Measurements from ENCODE around the gene C1QTNF6. TPM values are rescaled to one million over a fixed set of nuclear protein-coding genes. Genes with fewer than 3 reads are reported as not detected.
"Not testable (repeated sequence)": the region's sequence is repeated elsewhere in the genome, so short reads cannot be mapped to it uniquely, and the experiment has no call there.

The C1QTNF6 gene
- total RNA-seq, 1 donor from 2014 or later, result 6.1 TPM

- ATAC-seq, result no peak
Measured at GRCh38 chr22:37202001-37202555, 14.0 kb upstream of the C1QTNF6 start.

GRCh38 chr22:37201443-37201820 lies 13.4 kb upstream of the C1QTNF6 start:
- H3K36me3 ChIP-seq; H3K27ac ChIP-seq; H3K27me3 ChIP-seq; H3K9me3 ChIP-seq; intact Hi-C loops (cut with DNase I); H3K4me3 ChIP-seq; ATAC-seq: not testable (repeated sequence)
- DNase-seq, result peak; percentile 35
- H3K4me1 ChIP-seq, result peaks cover 26% of the 10 kb centered on the region

More at GRCh38 chr22:37202001-37202555, 14.0 kb upstream of the C1QTNF6 start:
- no peak for TF ChIP-seq CTCF (IDR thresholded peaks at IDR 0.05)
- no peaks in the 10 kb centered on the region for H3K36me3 ChIP-seq
- no peaks in the 10 kb centered on the region for H3K9me3 ChIP-seq
- H3K4me3 ChIP-seq, result no peak overlapping the region
- DNase-seq, result peak; percentile 37
- no peaks in the 10 kb centered on the region for H3K27me3 ChIP-seq
- intact Hi-C loops (cut with DNase I), result no loop called here
- peaks cover 19% of the 10 kb centered on the region for H3K4me1 ChIP-seq
- H3K27ac ChIP-seq, result no peak overlapping the region

GRCh38 chr22:37199760-37200108 lies 11.7 kb upstream of the C1QTNF6 start:
- no peak for DNase-seq
- H3K4me1 ChIP-seq, result peaks cover 32% of the 10 kb centered on the region
- H3K27me3 ChIP-seq, result no peaks in the 10 kb centered on the region
- H3K27ac ChIP-seq, result peak overlapping the region; percentile 7
- ATAC-seq, result no peak
- H3K4me3 ChIP-seq, result peak overlapping the region; percentile 72
- H3K9me3 ChIP-seq, result no peaks in the 10 kb centered on the region
- TF ChIP-seq CTCF (IDR thresholded peaks at IDR 0.05), result no peak
- no peaks in the 10 kb centered on the region for H3K36me3 ChIP-seq
- intact Hi-C loops (cut with DNase I), result loop anchor here (5.0 kb wide), 1 partner anchor 122 kb away; no protein-coding TSS in a partner anchor

- no peaks in the 10 kb centered on the region for H3K9me3 ChIP-seq
- no peaks in the 10 kb centered on the region for H3K27me3 ChIP-seq
- peak overlapping the region; percentile 72 for H3K4me3 ChIP-seq
- peak; percentile 96 for ATAC-seq
- peak; percentile 91 for TF ChIP-seq CTCF (IDR thresholded peaks at IDR 0.05)
- H3K27ac ChIP-seq, result peak overlapping the region; percentile 91
- DNase-seq, result peak; percentile 99
- no peaks in the 10 kb centered on the region for H3K36me3 ChIP-seq
- peaks cover 32% of the 10 kb centered on the region for H3K4me1 ChIP-seq
- intact Hi-C loops (cut with DNase I), result loop anchor here (5.0 kb wide), 1 partner anchor 122 kb away; no protein-coding TSS in a partner anchor
Measured at GRCh38 chr22:37199103-37199759, 11.2 kb upstream of the C1QTNF6 start.

GRCh38 chr22:37198258-37199102 lies 10.4 kb upstream of the C1QTNF6 start:
- intact Hi-C loops (cut with DNase I), result loop anchor here (5.0 kb wide), 1 partner anchor 121 kb away; no protein-coding TSS in a partner anchor
- H3K27me3 ChIP-seq, result no peaks in the 10 kb centered on the region
- no peaks in the 10 kb centered on the region for H3K36me3 ChIP-seq
- H3K4me3 ChIP-seq, result peak overlapping the region; percentile 72
- H3K27ac ChIP-seq, result peak overlapping the region; percentile 91
- peaks cover 32% of the 10 kb centered on the region for H3K4me1 ChIP-seq
- DNase-seq, result peak; percentile 94
- no peaks in the 10 kb centered on the region for H3K9me3 ChIP-seq
- ATAC-seq, result peak; percentile 74
- TF ChIP-seq CTCF (IDR thresholded peaks at IDR 0.05), result peak; percentile 94

All from upper lobe of right lung (tissue), 1 donor.